ENCODE data around the gene KCTD11. TPM values are rescaled to one million over a fixed set of nuclear protein-coding genes. Genes with fewer than 3 reads are reported as not detected.

The KCTD11 gene
- total and polyA plus RNA-seq, 2 of the 13 experiments (the other 11 are each of a cell fraction or from before 2014, with no cell fraction given): 1.6 to 2.6 TPM

- TF ChIP-seq ZNF503 (CRISPR knock-in tag; IDR thresholded peaks at IDR 0.05) (peak; percentile 45; the same call in 1 of the 2 replicates), KAT7 (CRISPR knock-in tag; IDR thresholded peaks at IDR 0.05; ENCODE audit: borderline replicate concordance) (no peak; the same call in 1 of the 2 replicates), LBX2 (CRISPR knock-in tag; IDR thresholded peaks at IDR 0.05; ENCODE audit: borderline replicate concordance) (no peak), MAF1 (CRISPR knock-in tag; IDR thresholded peaks at IDR 0.05; ENCODE audit: borderline replicate concordance) (peak; percentile 32; the same call in 1 of the 2 replicates), FOXP1 (IDR thresholded peaks at IDR 0.05) (no peak), FOXP1 (CRISPR knock-in tag; IDR thresholded peaks at IDR 0.05) (peak; percentile 3; the same call in 1 of the 2 replicates), UBTF (CRISPR knock-in tag; IDR thresholded peaks at IDR 0.05) (peak; percentile 81), KMT2A (CRISPR knock-in tag; IDR thresholded peaks at IDR 0.05) (no peak; the same call in 1 of the 2 replicates), KAT8 (CRISPR knock-in tag; IDR thresholded peaks at IDR 0.05) (peak; percentile 33; the same call in 1 of the 2 replicates), PRDM4 (CRISPR knock-in tag; IDR thresholded peaks at IDR 0.05; ENCODE audit: borderline replicate concordance) (no peak), ZNF879 (CRISPR knock-in tag; IDR thresholded peaks at IDR 0.05) (peak; percentile 45), ZNF878 (CRISPR knock-in tag; IDR thresholded peaks at IDR 0.05) (no peak), ZNF180 (CRISPR knock-in tag; IDR thresholded peaks at IDR 0.05; ENCODE audit: borderline replicate concordance, low read depth) (no peak), KDM1A (CRISPR knock-in tag; IDR thresholded peaks at IDR 0.05) (peak; percentile 42; the same call in 1 of the 2 replicates), TCF12 (IDR thresholded peaks at IDR 0.05) (no peak), TCF12 (CRISPR knock-in tag; IDR thresholded peaks at IDR 0.05) (peak; percentile 92), ZNF337 (CRISPR knock-in tag; IDR thresholded peaks at IDR 0.05; ENCODE audit: borderline replicate concordance, low read depth) (no peak), RBFOX2 (IDR thresholded peaks at IDR 0.05; ENCODE audit: low read depth, low read length) (peak; percentile 79), HMGXB4 (CRISPR knock-in tag; IDR thresholded peaks at IDR 0.05; ENCODE audit: borderline replicate concordance in 1 of 2, low read depth in 1 of 2) (peak; percentile 18 to 50; a peak in 3 of 4 replicates)
Measured at GRCh38 chr17:7351665-7352502, at the start of gene KCTD11 (continued).
